ENCODE measurements around the gene RBBP8NL. TPM values are rescaled to one million over a fixed set of nuclear protein-coding genes. Genes with fewer than 3 reads are reported as not detected.

The RBBP8NL gene
- total RNA-seq (2021) (0.99 to 1.5 TPM (median 1.4 TPM) in 3 replicates), Bru-seq, nascent RNA (percentile 17 among the genes with signal in this experiment)
- long read RNA-seq, experiment 1, partial matches to known transcripts: 1 of 2 reads
- long read RNA-seq, experiment 1, other reads (novel, unspliced or antisense): 0 of 2 reads
- long read RNA-seq, experiment 2: 0 reads
- long read RNA-seq, experiment 3: 0 reads

- H3K4me3 Mint-ChIP-seq: no peak within 1 kb of the TSS; the same call in 1 of the 2 replicates
- DNase-seq (ENCODE audit: low spot score): peak; percentile 86
- CTCF ChIA-PET: interaction anchor here (0.6 to 3.5 kb wide), 18 partner anchors 11 to 367 kb away, joined by 3 to 27 read pairs (median 4); no protein-coding TSS in a partner anchor
Measured at GRCh38 chr20:62427172-62428001, at the start of gene RBBP8NL. Gene RBBP8NL (minus strand): TSS chr20:62427539. CDS start chr20:62419647, 7,892 bp downstream.

More at GRCh38 chr20:62427172-62428001, at the start of gene RBBP8NL:
- Mint-ChIP-seq H3K4me1 (peaks cover 41% of the 10 kb centered on the region), H3K27me3 (ENCODE audit: low read depth) (no peaks in the 10 kb centered on the region; the same call in 1 of the 2 replicates), H3K27ac (peak within 1 kb of the TSS; percentile 63), H3K36me3 (no peaks in the 10 kb centered on the region), H3K9me3 (no peaks in the 10 kb centered on the region)
- peak; percentile 68 for ATAC-seq
- POLR2A ChIA-PET: interaction anchor here (0.6 kb wide), 1 partner anchor 87 kb away, joined by 3 read pairs; no protein-coding TSS in a partner anchor
- TF ChIP-seq ZNF532 (CRISPR knock-in tag; IDR thresholded peaks at IDR 0.05; ENCODE audit: borderline replicate concordance) (no peak), ZNF317 (CRISPR knock-in tag; IDR thresholded peaks at IDR 0.05; ENCODE audit: borderline replicate concordance, low read depth) (no peak), STAT6 (CRISPR knock-in tag; conservative IDR thresholded peaks at IDR 0.05; ENCODE audit: low read depth) (no peak), NFYB (CRISPR knock-in tag; conservative IDR thresholded peaks at IDR 0.05; ENCODE audit: low read depth) (no peak), USF2 (CRISPR knock-in tag; IDR thresholded peaks at IDR 0.05) (no peak), PRRX2 (CRISPR knock-in tag; IDR thresholded peaks at IDR 0.05) (no peak), ARID4B (CRISPR knock-in tag; IDR thresholded peaks at IDR 0.05; ENCODE audit: borderline replicate concordance) (peak; percentile 3; the same call in 1 of the 2 replicates), AR (CRISPR knock-in tag; IDR thresholded peaks at IDR 0.05) (no peak), EMX1 (CRISPR knock-in tag; IDR thresholded peaks at IDR 0.05) (no peak), ZNF423 (CRISPR knock-in tag; IDR thresholded peaks at IDR 0.05) (peak; percentile 83), ZNF138 (CRISPR knock-in tag; conservative IDR thresholded peaks at IDR 0.05) (no peak), OVOL2 (CRISPR knock-in tag; IDR thresholded peaks at IDR 0.05; ENCODE audit: borderline replicate concordance) (no peak), GRHL2 (CRISPR knock-in tag; IDR thresholded peaks at IDR 0.05; ENCODE audit: insufficient replicate concordance, severe bottlenecking) (no peak)

Measured in WTC11 (cell line).